Activated CD4-positive, CD25-positive, alpha-beta regulatory T cell (primary cell): Measurements from ENCODE around the gene TTLL5.

Experiments used
- DNase-seq, 4 experiments: peaks; one replicate each; lab custom pipeline; 2025; lab: John Stamatoyannopoulos, UW

Gene TTLL5

DNA sequence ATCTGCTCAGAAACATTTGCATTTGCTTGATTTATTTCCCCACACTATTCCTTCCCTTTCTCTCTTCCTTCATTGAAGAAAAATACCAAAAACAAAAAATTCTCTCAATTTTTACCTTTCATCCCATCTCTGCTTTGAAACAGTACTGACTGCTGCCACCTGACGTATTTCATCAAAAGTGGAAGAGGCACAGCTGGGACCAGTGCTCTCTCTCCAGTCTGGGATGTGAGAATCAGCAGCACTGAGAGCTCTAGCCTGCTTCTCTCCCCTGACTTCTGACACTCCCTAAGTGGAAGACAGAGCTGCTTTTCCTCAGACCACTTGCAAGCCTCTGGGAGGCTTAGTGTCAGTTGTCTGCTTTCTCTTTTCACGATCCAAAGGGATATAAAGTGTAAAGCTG lies 36.9 kb downstream of the TTLL5 start:
- no peak for DNase-seq

DNA sequence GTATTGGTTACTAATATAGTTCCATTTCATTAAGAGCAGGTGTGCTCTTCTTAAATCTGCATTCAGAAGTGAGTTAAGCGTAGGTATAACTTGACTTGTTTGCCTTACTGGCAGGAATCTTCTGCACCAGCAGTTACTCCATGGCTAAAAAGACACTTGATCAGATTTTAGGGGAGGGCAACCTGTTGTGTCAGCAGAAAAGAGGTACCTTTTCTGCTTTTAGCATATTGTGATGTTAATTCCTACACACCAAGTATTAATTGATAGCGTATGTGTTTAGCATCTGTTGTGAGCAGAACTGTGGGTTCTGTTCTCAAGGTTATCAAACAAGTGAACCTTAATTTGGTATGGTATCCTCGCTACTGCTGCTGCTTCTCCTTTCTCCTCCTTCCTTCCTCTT lies 38.3 kb downstream of the TTLL5 start:
- no peak for DNase-seq

DNA sequence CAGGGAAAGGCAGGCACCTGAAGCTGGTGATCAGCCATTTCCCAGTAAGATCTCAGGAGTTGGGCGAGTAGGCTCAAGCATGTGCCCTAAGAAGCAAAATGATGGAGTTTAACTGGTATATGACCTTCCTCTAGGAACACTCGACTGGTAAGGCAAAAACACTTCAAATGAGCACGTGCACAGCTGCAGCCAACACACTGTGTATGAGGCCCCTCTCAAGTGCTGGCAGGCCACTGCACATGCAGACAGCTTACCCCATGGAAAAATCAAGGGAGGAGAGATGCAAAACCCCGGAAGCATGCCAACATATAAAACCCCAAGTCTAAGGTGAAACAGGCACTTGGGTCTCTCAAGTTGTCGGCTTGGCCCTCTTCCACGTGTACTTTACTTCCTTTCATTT lies 39.2 kb downstream of the TTLL5 start:
- DNase-seq: no peak

DNA sequence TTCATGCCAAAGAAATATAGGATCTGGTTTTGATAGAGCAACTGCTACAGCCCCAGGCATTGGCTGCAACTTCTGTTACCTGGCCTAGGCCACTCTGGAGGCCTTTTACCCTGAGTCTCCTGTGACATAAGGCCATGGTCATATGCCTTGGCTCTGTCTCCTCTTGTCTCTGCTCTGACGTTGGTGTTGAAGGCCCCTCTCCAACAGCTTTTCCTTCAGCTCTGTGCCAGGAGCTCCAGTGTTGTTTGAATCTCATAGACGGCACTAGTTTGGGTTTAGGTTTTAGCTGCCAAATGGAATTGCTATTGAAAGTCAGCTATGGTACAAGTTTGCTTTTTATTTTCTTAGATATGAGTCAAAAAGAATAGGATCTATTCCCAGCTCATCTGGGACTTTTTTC lies 41.1 kb downstream of the TTLL5 start:
- DNase-seq: no peak

DNA sequence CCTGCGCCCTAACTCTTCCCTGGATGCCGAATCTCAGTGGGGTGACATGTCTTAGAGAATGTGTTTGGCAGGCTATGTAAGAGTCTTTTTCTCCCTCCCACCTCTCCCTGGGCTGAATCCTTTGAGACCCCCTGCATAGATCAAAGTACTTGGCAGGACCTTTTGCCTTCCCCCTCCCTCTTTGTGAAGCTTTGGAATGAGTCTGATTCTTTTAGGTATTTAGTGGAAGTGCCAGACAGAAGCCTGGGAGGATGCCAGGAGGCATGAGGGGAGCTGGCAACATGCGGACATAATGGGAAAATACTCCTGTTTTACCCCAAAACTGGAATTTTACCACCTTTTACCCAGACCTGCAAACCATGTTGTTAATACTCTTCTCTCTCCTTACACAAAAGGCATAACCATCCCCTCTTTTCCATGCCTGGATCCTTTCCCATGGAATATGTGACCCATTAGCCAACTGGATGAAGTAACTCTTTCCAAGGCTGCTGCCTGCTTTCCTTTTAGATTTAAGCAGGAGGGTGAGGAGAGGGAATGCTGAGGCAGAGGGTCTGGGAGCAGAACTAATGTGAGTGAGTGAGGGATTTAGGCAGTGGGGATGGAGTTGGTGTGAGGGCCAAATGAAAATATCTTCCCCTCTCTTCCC lies 41.7 kb downstream of the TTLL5 start:
- DNase-seq: no peak

DNA sequence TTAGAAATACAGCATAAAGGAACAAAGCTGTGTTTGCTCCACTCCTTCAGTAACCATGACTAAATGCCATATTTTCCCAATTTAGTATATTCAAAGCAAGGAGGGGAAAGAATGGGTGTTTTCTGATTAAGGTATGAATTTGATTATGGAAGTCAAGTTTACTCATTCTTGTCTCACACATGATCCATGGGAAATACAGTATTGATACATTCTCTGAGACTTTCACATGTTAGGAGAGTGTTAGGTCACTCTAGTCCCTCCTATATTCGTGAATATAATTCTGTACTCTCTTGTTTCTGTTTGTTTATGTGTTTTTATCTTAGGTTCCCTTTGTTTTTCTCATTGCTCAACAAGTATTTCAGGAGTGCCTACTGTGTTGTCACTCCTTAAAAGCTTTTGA lies 42.4 kb downstream of the TTLL5 start:
- DNase-seq: no peak

DNA sequence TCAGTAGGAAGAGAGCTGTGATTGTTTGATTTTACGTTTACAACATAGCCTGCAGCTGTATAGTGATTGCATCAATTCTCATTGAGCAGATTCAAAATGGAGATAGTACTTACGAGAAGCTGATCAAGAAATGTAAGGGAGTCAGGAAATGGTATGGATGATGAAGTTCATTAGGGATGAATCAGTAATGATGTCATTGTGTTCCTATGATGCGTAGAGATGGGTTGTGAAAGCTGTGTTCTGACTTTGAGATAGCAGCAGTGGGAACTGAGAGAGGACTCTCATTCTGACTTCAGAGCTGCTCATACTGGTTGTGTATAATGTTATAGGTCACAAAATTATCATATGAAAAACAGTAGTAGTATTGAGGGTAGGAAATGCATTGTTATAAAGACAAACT lies 44.0 kb downstream of the TTLL5 start:
- DNase-seq: no peak

DNA sequence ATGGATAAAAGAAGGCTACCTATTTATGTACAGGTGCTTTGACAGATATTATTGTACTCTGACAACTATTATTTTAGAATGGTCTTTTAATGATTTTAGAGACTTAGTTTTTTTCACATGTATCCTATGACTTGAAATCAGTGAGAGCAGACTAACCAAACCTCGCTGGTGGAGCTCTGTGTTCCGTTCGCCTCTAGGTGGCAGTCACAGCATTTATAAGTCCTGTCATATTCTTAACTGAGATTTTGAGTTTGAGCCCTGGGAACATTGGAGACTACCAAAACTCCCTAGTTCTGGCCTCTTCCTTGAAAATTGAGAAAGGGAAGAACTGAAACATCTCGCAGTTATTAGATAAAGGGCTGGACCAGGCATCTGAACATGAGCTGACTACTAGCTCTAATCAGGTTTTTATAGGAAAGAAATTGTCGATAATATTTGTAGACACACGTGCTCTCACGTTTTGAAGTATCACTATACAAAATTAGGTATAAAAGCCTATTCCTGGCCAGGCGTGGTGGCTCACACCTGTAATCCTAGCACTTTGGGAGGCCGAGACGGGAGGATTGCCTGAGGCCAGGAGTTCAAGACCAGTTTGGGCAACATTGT lies 48.3 kb downstream of the TTLL5 start:
- peak; percentile 9 to 41 (median 13) for DNase-seq

DNA sequence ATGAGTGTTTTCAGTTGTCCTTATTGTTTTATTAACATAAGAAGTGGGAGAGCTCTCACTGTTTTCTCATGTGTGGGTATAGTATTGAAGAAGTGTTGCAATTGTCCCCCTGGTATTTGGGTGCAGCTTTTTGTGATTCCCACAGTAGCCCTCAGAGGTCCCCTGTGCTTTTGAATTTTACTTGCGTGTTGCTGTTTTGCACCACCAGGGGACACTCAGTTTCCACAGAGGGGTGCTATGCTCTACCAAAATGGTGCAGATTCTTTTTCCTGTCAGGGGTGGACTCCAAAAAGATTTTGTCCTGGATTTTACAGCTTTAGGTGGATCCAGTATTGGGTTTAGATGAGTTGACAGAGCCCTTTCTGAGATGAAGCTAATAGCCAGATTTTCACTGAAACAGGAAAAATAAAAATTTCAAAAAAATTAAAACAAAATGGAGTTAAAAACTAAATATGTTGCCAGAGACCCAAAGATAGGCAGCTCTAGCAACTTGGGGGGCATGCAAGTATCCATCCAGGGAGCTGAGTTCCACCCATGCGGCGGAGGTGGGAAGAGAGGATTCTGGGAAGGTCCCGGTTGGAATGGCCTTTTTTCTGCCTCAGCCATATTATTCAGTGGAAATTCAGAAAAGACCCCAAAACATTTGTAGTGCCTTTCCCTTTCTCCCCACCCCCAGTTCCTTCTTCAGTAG lies 50.2 kb downstream of the TTLL5 start:
- DNase-seq: no peak

DNA sequence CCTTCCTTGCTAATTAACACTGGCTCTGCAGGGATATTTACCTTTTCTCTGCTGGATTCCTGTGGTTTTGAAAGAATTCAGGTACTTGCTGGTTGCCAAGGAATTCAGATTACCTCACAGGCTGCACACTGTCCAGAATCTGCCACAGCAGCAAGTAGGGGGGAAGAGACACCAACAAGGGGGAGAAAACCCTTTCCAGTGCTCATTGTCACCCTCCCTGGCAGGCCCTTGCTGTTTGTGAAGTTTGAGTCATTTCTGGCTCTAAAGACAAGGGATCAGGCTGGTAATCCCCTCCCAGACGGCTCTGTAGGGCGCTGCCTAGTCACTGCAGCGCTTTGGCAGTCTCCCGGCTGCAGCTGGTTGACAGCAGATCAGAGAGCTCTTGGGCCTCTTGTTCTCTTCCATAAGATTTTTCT lies 50.8 kb downstream of the TTLL5 start:
- no peak for DNase-seq

DNA sequence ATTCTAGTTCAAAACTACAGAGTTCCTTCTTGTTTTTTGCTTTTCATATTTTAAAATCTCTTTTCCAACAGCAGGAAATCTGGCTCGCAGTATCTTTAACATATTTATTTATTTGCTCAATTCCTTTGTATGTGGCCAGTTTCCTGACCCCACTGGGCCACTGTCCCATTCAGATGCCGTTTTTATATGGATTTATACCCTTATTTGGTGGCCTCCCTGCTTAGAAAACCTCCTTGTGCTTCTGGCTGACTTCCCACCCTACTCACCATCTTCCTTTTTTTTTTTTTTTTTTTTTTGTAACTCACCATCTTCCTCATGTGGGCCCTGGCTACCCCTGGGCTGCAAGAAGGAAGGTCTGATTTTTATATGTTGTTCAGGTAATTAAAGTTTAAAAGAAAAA lies 53.9 kb downstream of the TTLL5 start:
- DNase-seq: no peak

DNA sequence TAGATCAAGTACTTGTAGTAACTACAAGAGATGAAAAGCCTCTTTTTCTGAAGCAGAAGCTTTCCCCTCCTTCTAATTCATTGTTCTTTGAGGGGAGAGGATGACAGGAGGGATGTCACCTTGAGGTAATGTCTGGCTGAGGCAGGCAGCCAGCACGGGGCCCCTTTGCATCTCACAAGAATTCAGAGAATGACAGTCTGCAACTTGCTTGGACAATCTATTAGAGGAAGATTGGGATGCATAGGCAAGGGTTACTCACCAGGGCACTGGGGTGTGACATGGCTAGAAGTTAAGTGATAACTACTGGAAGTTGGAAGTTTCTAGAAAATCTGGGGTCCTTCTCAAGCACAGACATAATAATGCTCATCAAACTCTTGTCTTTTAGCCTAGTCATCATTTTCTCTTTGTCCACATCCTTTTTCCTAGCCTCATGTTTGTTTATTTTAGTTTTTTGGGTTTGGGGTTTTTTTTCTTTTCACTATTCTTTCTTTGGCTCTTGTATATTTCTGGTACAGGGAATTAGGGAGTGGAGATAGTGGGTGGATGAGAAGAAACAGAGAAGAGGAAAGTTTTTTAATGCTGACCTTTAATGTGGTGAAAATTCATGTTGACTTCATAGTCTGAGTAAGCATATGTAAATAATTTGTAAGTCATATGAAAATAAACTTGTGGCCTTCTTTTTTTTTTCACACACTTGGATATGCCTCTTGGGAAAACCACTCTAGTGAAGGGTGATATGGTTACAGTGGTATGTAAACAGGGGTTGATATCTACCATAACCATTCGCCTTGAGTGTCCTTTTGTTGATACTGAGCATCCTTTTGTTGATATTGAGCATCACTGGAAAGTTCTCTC lies 55.1 kb downstream of the TTLL5 start:
- no peak for DNase-seq

DNA sequence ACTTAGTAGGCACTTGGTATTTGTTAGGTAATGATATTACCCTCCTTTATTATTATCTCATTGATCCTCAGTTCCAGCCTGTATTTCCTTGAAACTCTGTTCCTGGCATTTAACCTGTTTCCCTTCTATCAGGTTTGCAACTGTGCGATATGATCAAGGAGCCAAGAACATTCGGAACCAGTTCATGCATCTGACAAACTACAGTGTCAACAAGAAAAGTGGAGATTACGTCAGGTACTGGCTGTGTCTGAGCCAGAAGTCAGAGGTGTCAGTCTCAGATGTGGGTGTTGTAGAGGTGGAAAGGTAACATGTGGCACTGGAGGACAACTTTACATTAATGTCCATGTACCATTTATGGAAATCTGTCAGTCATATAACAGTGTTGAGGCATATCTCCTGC lies 56.7 kb downstream of the TTLL5 start:
- no peak for DNase-seq

DNA sequence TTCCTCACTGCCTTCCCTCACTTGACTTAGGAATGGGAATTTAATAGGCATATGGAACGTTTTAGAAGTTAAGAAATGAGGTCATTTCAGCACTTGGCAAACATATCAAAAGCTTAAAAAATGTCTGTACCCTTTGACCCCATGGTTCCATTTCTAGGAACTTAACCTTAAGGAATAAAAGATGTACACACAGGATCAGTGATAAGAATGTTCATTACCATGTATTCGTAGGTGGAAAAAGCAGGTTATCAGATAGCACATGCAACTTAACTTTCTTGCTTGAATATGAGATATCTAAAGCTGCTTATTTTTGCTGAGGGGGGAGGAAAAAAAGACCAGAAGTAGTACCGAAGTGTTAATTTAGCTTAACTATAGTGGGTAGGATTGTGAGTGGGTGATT lies 57.2 kb downstream of the TTLL5 start:
- DNase-seq: no peak

DNA sequence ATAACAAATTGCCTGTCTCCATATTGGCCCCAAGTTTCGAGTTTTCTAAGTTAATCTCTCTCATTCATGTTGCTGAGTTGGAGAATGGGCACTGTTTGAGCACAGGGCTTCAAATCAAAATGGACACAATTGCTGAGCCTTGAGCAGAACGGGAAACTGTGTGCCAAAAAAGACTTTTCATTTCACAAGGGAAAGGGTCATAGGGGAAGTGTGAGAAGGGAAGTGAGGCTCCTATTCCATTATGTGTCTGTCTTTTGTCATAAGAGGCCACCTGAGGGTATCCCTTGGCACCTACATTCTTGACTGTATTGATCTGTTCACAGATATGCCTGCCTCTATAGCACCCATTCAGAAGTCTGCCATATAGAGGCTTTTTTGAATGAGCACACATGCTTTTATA lies 59.1 kb downstream of the TTLL5 start:
- DNase-seq: no peak

DNA sequence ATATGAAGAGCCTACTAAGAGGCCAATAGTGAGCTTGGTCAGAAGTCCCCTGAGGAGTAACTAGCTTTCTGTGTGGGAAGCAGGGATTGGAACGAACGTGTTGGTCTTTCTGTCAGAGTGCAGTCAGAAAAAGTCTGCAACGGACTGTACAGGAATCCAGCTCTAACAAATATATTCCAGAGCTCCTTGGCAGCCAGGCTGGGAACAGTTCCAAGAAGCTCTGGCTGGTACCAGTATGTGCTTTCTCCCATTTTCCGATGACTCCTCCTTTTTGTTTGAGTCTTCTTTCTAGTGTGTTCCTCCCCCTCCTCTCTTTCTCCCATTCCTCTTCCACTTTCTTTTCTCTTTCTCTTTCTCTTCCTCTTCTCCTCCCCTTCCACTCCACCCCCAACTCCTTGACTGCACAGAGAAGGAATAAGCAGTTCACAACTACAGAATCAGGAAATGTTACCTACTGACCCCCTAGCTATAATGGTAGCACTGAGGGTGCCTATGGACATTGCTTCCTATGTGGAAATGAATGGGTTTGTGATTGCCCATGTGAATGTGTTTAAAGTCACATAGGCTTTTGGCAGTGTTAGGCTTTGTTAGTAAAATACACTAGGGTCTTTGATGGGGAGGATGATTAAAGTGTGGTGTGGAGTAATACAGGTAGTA lies 59.9 kb downstream of the TTLL5 start:
- DNase-seq: no peak

DNA sequence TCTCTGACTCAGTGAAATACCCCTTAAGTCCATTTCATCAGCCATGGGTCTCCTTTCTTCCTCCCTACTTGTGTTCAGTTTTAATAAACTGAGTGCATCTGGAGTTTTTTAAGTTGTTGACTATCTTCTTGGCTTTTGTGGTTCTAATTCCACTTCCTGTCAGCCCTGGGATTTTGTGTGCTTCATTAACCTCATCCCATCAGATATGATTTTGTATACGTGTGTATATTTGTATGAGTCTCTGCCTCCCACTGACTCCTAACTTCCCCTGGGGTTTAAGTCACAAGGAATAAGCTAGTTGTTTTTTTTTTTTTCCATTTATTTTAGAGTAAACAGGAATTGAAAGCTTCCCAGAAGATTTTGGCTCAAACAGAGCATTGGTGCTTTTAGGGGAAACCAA lies 62.7 kb downstream of the TTLL5 start:
- no peak for DNase-seq

DNA sequence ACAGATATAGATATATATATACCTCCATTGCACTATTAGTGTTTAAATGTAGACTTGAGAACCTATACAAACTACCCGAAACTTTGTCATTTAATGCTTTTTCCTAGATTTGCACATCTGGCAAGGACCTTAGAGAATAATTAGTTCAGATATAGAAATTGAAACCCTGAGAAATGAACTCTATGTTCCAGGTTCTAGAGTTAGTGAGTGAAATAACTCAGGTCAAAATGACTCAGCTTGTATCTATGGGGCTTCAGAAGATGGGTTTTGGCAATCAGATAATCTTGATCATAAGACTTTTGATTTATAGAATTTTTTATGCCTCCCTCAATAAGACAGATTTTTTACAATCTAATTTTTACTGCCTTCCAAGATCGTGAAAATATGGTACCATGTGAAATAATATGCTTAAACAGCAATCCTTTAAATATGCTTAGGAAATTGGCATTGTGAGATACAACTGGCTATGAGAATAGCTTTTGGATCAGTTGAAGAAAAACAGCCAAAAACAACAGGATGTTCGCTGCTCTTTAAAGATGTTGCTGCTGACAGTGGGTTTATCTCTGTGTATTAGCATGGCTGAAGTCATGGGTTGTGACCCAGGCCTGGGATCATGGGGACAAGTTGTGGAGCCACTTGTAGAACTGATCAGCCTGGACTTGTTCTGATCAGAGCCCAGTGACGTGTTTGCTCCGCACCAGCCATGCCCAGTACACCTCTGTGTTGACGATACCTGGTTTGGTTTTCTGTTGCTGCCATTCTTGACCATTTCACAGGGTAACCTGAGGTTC lies 63.6 kb downstream of the TTLL5 start:
- DNase-seq: no peak

DNA sequence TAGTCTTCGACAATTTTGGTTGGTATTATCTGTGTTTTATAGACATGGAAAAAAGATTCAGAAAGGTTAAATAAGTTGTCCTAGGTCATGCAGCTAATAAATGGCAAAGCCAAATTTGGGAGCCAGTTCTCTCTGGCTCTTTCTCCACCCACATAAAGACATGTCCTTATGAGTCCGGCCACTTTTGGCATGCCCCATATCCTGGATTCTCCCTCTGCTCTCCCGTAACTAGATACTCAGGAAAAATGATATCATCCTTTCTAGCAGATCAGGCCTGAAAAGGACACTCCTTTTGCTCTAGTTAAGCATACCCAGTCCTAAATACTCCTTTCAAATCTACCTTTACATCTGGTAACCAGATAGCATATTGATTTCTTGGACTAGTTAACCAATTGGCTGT lies 64.4 kb downstream of the TTLL5 start:
- no peak for DNase-seq

DNA sequence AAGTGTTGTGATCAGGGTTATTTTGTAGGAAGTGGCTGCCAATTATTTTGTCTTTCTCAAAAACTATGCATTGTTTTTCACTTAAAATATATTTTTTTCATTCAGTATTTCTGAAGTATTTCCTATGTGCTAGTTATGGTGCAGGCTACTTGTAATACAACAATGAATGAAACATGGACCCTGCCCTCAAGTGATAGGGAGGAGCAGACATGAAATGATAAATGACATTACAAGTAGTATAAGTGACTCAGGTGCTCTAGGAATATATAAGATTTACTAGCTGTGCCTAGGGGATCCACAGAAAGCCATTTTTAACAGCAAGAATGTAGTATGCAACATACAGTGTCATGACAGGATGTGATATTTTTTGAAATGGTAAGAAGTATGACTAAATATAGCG lies 65.3 kb downstream of the TTLL5 start:
- DNase-seq: no peak

DNA sequence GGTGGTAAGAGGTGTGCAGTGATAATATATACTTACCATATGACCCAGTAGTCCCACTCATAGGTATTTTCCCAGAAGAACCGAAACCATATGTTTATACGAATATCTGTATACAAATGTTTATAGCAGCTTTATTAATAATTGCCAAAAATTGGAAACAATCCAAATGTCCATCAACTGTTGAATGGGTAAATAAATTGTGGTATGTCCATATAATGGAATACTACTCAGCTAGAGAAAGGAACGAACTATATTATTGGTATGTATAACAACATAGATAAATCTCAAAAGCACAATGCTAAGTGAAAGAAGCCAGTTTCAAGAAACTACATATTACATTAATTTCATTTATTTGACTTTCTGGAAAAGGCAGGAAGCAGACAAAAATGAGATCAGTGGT lies 66.1 kb downstream of the TTLL5 start:
- no peak for DNase-seq
